HTERT RPE-1 (cell line): ENCODE results near the gene KIAA0930.

Experiments used
- in situ Hi-C: fragments of 300-500 bp; cut with MboI; formaldehyde crosslinking; loops from 4 replicates; pipeline ENCODE4 v1.14.3; 2020; ENCODE audit warnings: low sequenced_read_pairs

KIAA0930 gene

GRCh38 chr22:45154383-45154782 is 86.3 kb downstream of the KIAA0930 start:
- in situ Hi-C loops: no loop called here

DNA sequence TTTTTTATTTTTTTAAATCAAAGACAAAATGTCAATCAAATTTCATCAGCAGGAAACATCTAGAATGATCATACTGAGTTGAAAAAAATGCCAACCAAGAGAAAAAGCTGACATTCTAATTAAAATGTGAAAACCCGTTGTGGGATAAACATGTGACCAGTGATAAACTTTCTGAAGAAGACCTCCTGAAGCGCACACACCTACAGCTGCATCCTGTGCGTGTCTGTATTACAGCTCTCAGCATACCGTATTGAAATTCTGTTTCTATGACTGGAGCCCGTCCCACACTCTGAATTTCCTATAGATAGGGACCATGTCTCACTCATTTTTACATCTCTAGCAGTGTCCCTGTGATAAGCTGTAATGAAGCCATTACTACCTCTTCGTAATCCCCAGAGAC is 89.2 kb downstream of the KIAA0930 start:
- in situ Hi-C loops: no loop called here

- in situ Hi-C loops: no loop called here
Measured at GRCh38 chr22:45150139-45150538, 90.6 kb downstream of the KIAA0930 start.

GRCh38 chr22:45149671-45150070 is 91.0 kb downstream of the KIAA0930 start:
- in situ Hi-C loops: no loop called here

DNA sequence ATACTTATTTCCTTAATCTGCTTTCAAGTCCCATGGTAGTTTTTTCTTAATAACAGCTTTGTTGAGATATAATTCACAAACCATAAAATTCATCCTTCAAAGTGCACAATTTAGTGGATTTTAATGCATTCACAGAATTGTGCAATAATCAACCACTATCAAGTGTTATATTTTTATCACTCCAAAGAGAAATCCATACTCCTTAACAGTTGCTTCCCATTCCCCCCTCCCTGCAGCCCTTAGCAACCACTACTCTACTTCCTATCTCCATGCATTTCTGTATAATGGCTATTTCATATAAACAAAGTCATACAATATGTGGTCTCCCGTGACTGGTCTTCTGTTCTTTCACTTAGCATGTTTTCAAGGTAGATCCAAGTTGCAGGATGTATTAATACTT is 95.8 kb downstream of the KIAA0930 start:
- in situ Hi-C loops: no loop called here

DNA sequence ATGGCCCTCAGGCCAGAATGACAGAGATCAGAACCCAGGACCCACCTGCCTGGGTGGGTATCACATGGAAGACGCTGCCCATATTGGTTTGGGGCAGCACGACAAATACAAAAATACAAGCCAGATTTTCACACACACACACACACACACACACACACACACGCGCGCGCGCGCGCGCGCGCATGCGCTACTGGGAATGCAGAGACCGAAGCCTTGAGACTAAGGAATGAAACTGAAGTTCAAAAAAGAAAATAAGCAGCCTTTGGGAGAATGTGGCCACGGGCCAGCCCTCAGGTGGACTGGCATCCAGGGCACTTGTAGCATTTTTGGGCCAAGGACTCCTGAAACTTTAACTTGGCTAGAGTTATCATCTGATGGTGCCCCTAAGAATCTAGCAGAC is 98.3 kb downstream of the KIAA0930 start:
- in situ Hi-C loops: no loop called here
